ENCODE results near the gene ITPRID2.
A peak's percentile ranks its signal among the peaks of the same experiment; 100 is the strongest.
"Not testable (repeated sequence)": the region's sequence is repeated elsewhere in the genome, so short reads cannot be mapped to it uniquely, and the experiment has no call there.

ITPRID2 gene

DNA sequence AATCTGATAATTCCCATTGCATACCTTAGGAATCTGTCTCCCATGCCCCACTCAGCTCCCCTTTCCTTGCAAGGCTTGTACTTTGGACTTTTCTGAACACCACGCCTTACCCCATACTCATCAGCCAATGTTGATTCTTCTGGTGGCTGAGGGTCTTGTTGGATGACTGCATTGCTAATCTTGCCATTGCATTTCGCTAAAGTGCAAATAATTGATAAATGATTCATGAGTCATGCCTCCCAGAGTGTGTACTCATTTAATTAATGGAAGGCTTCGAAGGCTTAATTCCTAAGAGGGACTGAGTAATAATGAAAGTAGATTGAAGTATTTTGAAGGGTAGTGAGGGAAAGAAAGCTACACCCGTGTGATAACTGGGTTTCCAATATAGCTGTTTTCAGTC lies 66.1 kb downstream of the ITPRID2 start:
- H4K20me1 ChIP-seq (ENCODE audit: insufficient read depth, low read length), result no peaks in the 10 kb centered on the region
- no peak for TF ChIP-seq EZH2phosphoT487 (IDR thresholded peaks at IDR 0.05; ENCODE audit: low read depth)
- TF ChIP-seq, protein P1, sequence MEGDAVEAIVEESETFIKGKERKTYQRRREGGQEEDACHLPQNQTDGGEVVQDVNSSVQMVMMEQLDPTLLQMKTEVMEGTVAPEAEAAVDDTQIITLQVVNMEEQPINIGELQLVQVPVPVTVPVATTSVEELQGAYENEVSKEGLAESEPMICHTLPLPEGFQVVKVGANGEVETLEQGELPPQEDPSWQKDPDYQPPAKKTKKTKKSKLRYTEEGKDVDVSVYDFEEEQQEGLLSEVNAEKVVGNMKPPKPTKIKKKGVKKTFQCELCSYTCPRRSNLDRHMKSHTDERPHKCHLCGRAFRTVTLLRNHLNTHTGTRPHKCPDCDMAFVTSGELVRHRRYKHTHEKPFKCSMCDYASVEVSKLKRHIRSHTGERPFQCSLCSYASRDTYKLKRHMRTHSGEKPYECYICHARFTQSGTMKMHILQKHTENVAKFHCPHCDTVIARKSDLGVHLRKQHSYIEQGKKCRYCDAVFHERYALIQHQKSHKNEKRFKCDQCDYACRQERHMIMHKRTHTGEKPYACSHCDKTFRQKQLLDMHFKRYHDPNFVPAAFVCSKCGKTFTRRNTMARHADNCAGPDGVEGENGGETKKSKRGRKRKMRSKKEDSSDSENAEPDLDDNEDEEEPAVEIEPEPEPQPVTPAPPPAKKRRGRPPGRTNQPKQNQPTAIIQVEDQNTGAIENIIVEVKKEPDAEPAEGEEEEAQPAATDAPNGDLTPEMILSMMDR (IDR thresholded peaks at IDR 0.05; ENCODE audit: low read depth, low read length), result no peak
- H3K79me2 ChIP-seq (ENCODE audit: low read length), result no peaks in the 10 kb centered on the region
- no peak overlapping the region for H3K27ac ChIP-seq (ENCODE audit: low read length)
- H3K4me1 ChIP-seq (ENCODE audit: low read length), result peaks cover 24% of the 10 kb centered on the region
- H3K27me3 ChIP-seq (ENCODE audit: low read depth, low read length), result 0 out of 2 replicates have a peak, but pooled peaks cover 2% of the 10 kb centered on the region
- peak overlapping the region; percentile 15; the same call in 1 of the 2 replicates for H3K4me3 ChIP-seq (ENCODE audit: low read length)
- no peak overlapping the region for H2AFZ ChIP-seq (ENCODE audit: low read depth, low read length)
- no peak overlapping the region for H3K9ac ChIP-seq (ENCODE audit: low read length)
- no peaks in the 10 kb centered on the region for H3K9me3 ChIP-seq (ENCODE audit: insufficient read depth, low read length)
- H3K4me2 ChIP-seq (ENCODE audit: low read length), result peak overlapping the region; percentile 49
- H3K36me3 ChIP-seq (replicated peaks; ENCODE audit: low read depth, low read length), result no peaks in the 10 kb centered on the region

DNA sequence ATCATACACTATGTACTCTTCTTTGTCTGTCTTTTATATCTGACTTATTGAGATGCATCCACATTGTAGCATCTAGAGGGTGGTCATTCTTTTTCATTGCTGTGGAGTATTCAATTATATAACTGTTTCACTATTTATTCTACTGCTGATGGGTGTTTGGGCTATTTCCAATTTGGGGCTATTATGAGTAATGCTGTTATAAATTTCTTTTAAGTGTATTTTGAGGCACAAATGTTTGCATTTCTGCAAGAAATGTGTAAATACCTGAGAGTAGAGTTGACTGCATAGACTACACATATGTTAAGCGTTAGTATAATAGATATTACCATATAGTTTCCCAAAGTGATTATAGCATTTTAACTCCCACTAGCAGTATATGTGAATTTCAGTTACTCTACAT lies 67.2 kb downstream of the ITPRID2 start:
- Histone ChIP-seq H3K36me3 (replicated peaks; ENCODE audit: low read depth, low read length) (no peaks in the 10 kb centered on the region), H3K4me3 (ENCODE audit: low read length) (no peak overlapping the region), H3K27me3 (ENCODE audit: low read depth, low read length) (0 out of 2 replicates have a peak, but pooled peaks cover 2% of the 10 kb centered on the region), H3K79me2 (ENCODE audit: low read length) (no peaks in the 10 kb centered on the region), H3K9me3 (ENCODE audit: insufficient read depth, low read length) (no peaks in the 10 kb centered on the region), H2AFZ (ENCODE audit: low read depth, low read length) (no peak overlapping the region), H3K9ac (ENCODE audit: low read length) (no peak overlapping the region), H3K27ac (ENCODE audit: low read length) (no peak overlapping the region), H3K4me1 (ENCODE audit: low read length) (peaks cover 24% of the 10 kb centered on the region), H3K4me2 (ENCODE audit: low read length) (no peak overlapping the region), H4K20me1 (ENCODE audit: insufficient read depth, low read length) (no peaks in the 10 kb centered on the region)
- TF ChIP-seq EZH2phosphoT487 (IDR thresholded peaks at IDR 0.05; ENCODE audit: low read depth), result no peak
- TF ChIP-seq, protein P1 (IDR thresholded peaks at IDR 0.05; ENCODE audit: low read depth, low read length), result no peak

DNA sequence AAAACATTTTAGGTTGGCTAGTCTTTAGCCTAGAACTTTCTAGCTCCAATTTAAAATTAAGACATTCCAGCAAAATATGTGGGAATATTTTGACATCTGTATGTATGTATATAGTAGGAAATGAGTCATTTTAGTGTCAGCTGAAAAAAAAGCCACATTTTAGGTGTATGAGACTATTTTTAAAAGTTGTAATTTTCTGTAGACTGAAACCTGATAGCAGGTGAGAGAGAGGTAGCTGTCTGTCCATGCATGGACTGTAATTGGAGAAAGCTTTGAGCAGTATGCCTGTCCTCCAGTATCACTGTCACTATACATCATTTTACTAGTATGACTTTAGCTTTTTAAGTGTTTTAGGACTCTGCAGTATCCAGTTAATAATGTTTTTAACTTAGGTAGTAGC lies 68.0 kb downstream of the ITPRID2 start:
- Histone ChIP-seq H3K27ac (ENCODE audit: low read length) (no peak overlapping the region), H3K9me3 (ENCODE audit: insufficient read depth, low read length) (no peaks in the 10 kb centered on the region), H3K79me2 (ENCODE audit: low read length) (no peaks in the 10 kb centered on the region), H3K4me3 (ENCODE audit: low read length) (no peak overlapping the region), H3K9ac (ENCODE audit: low read length) (no peak overlapping the region), H3K36me3 (replicated peaks; ENCODE audit: low read depth, low read length) (no peaks in the 10 kb centered on the region), H4K20me1 (ENCODE audit: insufficient read depth, low read length) (no peaks in the 10 kb centered on the region), H2AFZ (ENCODE audit: low read depth, low read length) (no peak overlapping the region), H3K4me2 (ENCODE audit: low read length) (no peak overlapping the region), H3K27me3 (ENCODE audit: low read depth, low read length) (0 out of 2 replicates have a peak, but pooled peaks cover 2% of the 10 kb centered on the region), H3K4me1 (ENCODE audit: low read length) (peaks cover 22% of the 10 kb centered on the region)
- TF ChIP-seq, protein P1 (IDR thresholded peaks at IDR 0.05; ENCODE audit: low read depth, low read length), result no peak
- TF ChIP-seq EZH2phosphoT487 (IDR thresholded peaks at IDR 0.05; ENCODE audit: low read depth), result no peak

DNA sequence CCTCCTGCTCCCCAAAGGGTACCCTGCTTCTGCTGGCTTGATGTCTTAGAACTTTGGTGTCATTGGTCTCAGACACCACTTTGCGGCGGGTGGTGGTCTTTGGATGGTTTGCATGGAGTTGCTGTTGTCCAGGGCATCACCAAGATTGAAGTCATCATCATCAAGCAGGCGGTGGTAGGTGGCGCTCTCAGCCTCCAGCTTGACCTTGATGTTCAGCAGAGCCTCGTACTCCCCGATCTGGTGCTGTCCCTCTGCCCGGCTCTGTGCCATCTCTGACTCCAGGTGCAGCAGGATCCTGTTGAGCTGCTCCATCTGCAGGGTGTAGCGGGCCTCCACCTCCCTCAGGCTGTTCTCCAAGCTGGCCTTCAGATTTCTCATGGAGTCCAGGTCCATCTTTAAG lies 69.6 kb downstream of the ITPRID2 start:
- not testable (repeated sequence) for H3K79me2 ChIP-seq (ENCODE audit: low read length); H3K4me3 ChIP-seq (ENCODE audit: low read length); H3K27ac ChIP-seq (ENCODE audit: low read length); H3K9me3 ChIP-seq (ENCODE audit: insufficient read depth, low read length); H2AFZ ChIP-seq (ENCODE audit: low read depth, low read length); H4K20me1 ChIP-seq (ENCODE audit: insufficient read depth, low read length); H3K4me2 ChIP-seq (ENCODE audit: low read length); H3K9ac ChIP-seq (ENCODE audit: low read length); H3K27me3 ChIP-seq (ENCODE audit: low read depth, low read length); H3K36me3 ChIP-seq (replicated peaks; ENCODE audit: low read depth, low read length)
- H3K4me1 ChIP-seq (ENCODE audit: low read length), result peaks cover 14% of the 10 kb centered on the region
- TF ChIP-seq, protein P1 (IDR thresholded peaks at IDR 0.05; ENCODE audit: low read depth, low read length), result peak; percentile 41
